Stimulated activated effector memory CD8-positive, alpha-beta T cell treated with anti-CD3 and anti-CD28 coated beads, Interleukin-12 subunit alpha, Interleukin-12 subunit beta, amount 100 ng/mL, for 72 hours (primary cell): ENCODE measurements around the gene FIGNL1.
A peak's percentile ranks its signal among the peaks of the same experiment; 100 is the strongest.

Experiments used
- ATAC-seq: fragments of 150-1000 bp; cut with Tn5 transposase; 2 replicates; pipeline ENCODE4 v1.10.0; 2021
- DNase-seq, 2 donors: peaks; one replicate each; pipeline ENCODE4 v3.0.0; 2021 to 2022; ENCODE audit warnings: low spot score in 2 of 2
- H3K27ac Mint-ChIP-seq: one replicate; pipeline ENCODE4 v1.8.0; 2022; ENCODE audit warnings: mild to moderate bottlenecking, mixed read lengths
- H3K36me3 Mint-ChIP-seq: one replicate; pipeline ENCODE4 v1.8.0; 2022; ENCODE audit warnings: mild to moderate bottlenecking, mixed read lengths
- H3K4me1 Mint-ChIP-seq: one replicate; pipeline ENCODE4 v1.8.0; 2022; ENCODE audit warnings: mixed read lengths
- H3K4me3 Mint-ChIP-seq: one replicate; pipeline ENCODE4 v1.8.0; 2022; ENCODE audit warnings: mild to moderate bottlenecking, mixed read lengths
- H3K9me3 Mint-ChIP-seq: one replicate; pipeline ENCODE4 v1.8.0; 2022; ENCODE audit warnings: mixed read lengths

Gene FIGNL1

GRCh38 chr7:50477640-50478039, 27.5 kb upstream of the FIGNL1 start:
- Mint-ChIP-seq H3K27ac (no peak overlapping the region), H3K4me1 (peaks cover 5% of the 10 kb centered on the region), H3K9me3 (no peaks in the 10 kb centered on the region), H3K36me3 (no peaks in the 10 kb centered on the region), H3K4me3 (no peak overlapping the region)
- DNase-seq (no peak), ATAC-seq (no peak)

- ATAC-seq (no peak), DNase-seq (peak in 1 of 2 donors; percentile 26)
- Mint-ChIP-seq H3K4me1 (peaks cover 5% of the 10 kb centered on the region), H3K36me3 (no peaks in the 10 kb centered on the region), H3K27ac (no peak overlapping the region), H3K4me3 (no peak overlapping the region), H3K9me3 (no peaks in the 10 kb centered on the region)
Measured at GRCh38 chr7:50476953-50477625, 26.9 kb upstream of the FIGNL1 start.

- no peaks in the 10 kb centered on the region for H3K36me3 Mint-ChIP-seq
- H3K9me3 Mint-ChIP-seq: no peaks in the 10 kb centered on the region
- H3K4me3 Mint-ChIP-seq: no peak overlapping the region
- H3K27ac Mint-ChIP-seq: no peak overlapping the region
- peak in 1 of 2 donors; percentile 46 for DNase-seq
- peak; percentile 61 for ATAC-seq
- peaks cover 5% of the 10 kb centered on the region for H3K4me1 Mint-ChIP-seq
Measured at GRCh38 chr7:50475340-50475739, 25.2 kb upstream of the FIGNL1 start.

GRCh38 chr7:50474382-50475160, 24.4 kb upstream of the FIGNL1 start:
- ATAC-seq: no peak
- Mint-ChIP-seq H3K36me3 (no peaks in the 10 kb centered on the region), H3K27ac (peak overlapping the region; percentile 32)

DNA sequence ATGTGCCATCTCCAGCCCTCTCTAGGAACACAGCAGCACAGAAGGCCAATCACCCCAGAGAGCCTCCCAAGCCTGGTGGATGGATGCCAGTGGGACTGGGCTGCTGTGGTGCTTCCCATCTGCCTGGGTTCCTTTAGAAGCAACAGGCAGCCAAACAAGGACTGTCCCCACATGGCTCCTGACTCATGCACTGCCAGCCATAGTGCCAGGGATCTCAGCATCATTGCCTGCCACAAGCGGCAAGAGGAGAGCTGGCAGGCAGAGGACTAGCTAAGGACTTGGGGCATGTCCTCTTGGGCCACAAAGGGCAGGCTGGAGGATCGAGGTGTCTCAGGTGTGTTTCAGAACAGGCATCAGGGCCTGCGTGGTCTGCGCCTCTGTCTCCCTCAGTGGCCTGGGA, 23.4 kb upstream of the FIGNL1 start:
- no peak for ATAC-seq
- no peaks in the 10 kb centered on the region for H3K36me3 Mint-ChIP-seq
- no peaks in the 10 kb centered on the region for H3K9me3 Mint-ChIP-seq
- H3K4me1 Mint-ChIP-seq: peaks cover 5% of the 10 kb centered on the region
- H3K27ac Mint-ChIP-seq: peak overlapping the region; percentile 32
- DNase-seq: peak in 1 of 2 donors; percentile 43
- no peak overlapping the region for H3K4me3 Mint-ChIP-seq

More at GRCh38 chr7:50474382-50475160, 24.4 kb upstream of the FIGNL1 start:
- DNase-seq: peak in 1 of 2 donors; percentile 33
- H3K4me3 Mint-ChIP-seq: no peak overlapping the region
- H3K4me1 Mint-ChIP-seq: peaks cover 5% of the 10 kb centered on the region
- H3K9me3 Mint-ChIP-seq: no peaks in the 10 kb centered on the region

DNA sequence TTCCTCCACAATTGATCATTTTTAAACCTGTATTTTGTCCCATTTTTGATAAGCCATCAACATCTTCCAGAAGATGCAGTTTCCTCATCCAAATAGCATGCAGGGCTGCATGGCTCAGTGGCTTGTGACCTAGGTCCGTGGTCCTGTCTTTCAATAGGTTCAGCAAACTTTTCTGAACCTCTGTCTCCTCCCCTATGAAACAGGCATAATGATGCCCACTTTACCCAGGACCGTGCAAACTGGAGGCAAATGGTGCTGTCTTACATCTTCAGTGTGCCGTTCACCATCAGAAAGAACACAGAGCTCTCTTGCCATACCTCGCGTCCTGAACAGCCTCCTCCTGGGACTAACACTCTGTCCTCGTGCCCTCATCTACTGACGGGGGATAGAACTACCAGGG, 22.3 kb upstream of the FIGNL1 start:
- H3K9me3 Mint-ChIP-seq: no peaks in the 10 kb centered on the region
- H3K27ac Mint-ChIP-seq: no peak overlapping the region
- ATAC-seq (no peak), DNase-seq (peak in 1 of 2 donors; percentile 40)
- no peak overlapping the region for H3K4me3 Mint-ChIP-seq
- peaks cover 15% of the 10 kb centered on the region for H3K4me1 Mint-ChIP-seq
- H3K36me3 Mint-ChIP-seq: no peaks in the 10 kb centered on the region

DNA sequence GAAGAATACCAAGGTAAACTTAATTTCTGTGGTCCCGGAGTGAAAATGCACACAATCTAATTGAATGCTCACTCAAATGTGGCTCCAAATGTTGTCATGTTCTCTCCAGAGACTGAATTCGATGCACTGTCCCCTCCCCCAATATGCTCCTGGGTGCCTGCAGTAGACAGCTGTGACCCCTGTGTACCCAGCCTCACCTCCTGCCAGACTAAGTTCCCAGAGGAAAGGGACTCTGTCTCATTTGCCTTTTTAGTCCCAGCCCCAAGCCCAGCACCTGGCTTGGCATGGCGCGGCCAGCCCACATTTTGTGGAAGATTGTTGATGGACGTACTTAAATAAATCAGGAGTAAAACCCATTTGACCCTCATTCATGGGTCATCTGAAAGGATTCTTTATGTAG, 21.8 kb upstream of the FIGNL1 start:
- Mint-ChIP-seq H3K4me3 (no peak overlapping the region), H3K9me3 (no peaks in the 10 kb centered on the region), H3K27ac (no peak overlapping the region), H3K4me1 (peaks cover 17% of the 10 kb centered on the region), H3K36me3 (no peaks in the 10 kb centered on the region)
- ATAC-seq (no peak), DNase-seq (peak in 1 of 2 donors; percentile 36)

DNA sequence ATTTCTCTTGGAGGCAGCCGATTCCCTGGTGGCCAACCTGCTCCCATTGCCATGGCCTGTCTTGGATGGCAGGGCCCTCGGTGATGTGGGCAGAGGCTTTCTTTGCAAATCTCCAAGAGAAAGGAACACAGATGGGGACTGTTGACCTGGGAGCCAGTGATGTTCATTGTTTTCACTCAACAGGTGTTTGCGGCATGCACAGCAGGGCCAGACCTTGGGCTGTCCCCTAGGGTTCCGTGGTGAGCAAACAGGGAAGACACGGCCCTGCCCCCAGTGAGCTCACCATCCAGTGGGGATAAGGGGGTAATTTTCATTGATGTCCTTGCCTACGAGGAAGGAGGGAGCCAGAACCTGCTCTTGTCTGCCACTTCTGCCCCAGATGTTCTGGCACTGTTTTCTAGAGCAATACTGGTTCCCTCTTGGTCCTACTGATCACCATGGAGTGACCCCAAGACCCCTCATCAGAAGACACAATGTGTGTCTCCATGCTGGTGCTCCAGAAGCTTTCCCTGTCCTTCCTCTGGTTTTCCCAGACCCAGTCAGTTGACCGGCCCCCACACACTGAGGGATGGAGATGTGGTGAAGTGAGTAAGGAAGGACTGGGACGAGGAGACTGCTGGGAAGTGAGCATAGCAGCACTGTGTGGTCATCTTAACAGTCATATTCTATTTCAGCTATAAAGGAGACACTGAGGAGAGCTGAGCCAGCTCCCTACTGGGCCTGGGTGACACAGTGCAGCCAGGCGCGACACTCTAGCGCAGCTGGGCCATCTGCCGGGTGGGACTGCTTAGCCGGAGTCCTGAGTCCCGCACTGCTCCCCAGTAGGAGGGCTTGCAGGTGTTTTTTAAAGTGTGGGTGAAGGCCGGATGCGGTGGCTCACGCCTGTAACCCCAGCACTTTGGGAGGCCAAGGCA, 20.4 kb upstream of the FIGNL1 start:
- Mint-ChIP-seq H3K4me1 (peaks cover 17% of the 10 kb centered on the region), H3K36me3 (no peaks in the 10 kb centered on the region), H3K27ac (no peak overlapping the region), H3K9me3 (no peaks in the 10 kb centered on the region), H3K4me3 (no peak overlapping the region)
- peak in 1 of 2 donors; percentile 42 for DNase-seq
- ATAC-seq: no peak

DNA sequence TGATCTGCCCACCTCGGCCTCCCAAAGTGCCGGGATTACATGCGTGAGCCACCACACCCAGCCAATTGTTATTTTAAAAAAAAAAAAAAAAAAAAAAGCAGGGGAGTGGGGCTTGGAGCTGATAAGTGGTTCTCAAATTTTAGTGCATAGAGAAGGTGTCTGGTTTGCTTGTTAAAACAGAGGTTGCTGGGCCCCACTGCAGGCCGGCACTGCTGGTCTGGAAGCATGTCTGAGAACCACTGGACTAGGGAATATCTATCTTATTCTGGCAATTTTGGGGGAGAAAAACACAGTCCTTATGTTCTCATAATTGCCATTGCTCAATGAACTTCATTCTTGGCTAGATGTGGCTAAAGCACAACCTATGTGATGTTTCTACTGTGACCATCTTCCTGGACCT, 19.0 kb upstream of the FIGNL1 start:
- DNase-seq (peak in 1 of 2 donors; percentile 23), ATAC-seq (no peak)
- Mint-ChIP-seq H3K36me3 (no peaks in the 10 kb centered on the region), H3K4me3 (no peak overlapping the region), H3K4me1 (peaks cover 15% of the 10 kb centered on the region), H3K27ac (no peak overlapping the region), H3K9me3 (no peaks in the 10 kb centered on the region)

- no peaks in the 10 kb centered on the region for H3K36me3 Mint-ChIP-seq
- peak overlapping the region; percentile 49 for H3K4me3 Mint-ChIP-seq
- no peaks in the 10 kb centered on the region for H3K9me3 Mint-ChIP-seq
- ATAC-seq: peak; percentile 88
- peaks cover 12% of the 10 kb centered on the region for H3K4me1 Mint-ChIP-seq
- peak; percentile 74 to 89 for DNase-seq
- H3K27ac Mint-ChIP-seq: peak overlapping the region; percentile 35
Measured at GRCh38 chr7:50467817-50468610, 17.9 kb upstream of the FIGNL1 start.

DNA sequence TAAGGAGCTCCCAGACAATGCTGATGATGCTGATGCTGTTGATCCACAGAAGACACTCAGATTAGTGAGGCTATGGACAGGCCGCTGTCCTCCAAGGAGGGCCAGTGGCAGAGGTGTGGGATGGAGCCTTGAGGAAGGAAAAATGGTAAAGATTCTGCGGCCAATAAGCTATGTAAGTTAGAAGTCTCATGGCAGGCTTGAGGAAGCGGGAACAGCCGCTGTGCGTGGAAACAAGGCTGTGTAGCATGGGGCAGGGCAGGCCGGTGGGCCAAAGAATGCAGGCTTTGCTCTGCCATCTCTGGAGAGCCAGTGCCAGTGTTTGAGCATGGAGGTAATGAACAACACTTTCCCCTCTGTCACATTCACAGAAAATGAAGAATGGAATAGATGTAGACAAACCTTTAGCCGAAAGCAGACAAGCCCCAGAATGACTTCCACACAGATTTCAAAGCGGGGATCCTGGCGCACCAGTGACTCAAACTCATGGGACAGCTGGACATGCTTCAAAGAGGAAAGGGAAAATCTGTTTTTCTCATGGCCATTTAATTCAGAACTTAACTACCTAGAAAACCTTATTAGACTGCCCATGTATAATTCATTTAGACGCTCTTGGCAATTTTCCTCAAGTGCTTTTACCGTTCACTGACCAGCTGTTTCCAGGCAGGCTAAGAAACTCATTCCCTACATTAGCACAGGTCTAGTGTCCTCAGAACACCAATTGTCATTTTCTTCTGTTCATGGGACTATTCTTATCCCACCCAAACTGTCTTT, 16.9 kb upstream of the FIGNL1 start:
- Mint-ChIP-seq H3K27ac (no peak overlapping the region), H3K4me3 (peak overlapping the region; percentile 49), H3K36me3 (no peaks in the 10 kb centered on the region), H3K4me1 (peaks cover 12% of the 10 kb centered on the region), H3K9me3 (no peaks in the 10 kb centered on the region)
- no peak for ATAC-seq
- no peak for DNase-seq

DNA sequence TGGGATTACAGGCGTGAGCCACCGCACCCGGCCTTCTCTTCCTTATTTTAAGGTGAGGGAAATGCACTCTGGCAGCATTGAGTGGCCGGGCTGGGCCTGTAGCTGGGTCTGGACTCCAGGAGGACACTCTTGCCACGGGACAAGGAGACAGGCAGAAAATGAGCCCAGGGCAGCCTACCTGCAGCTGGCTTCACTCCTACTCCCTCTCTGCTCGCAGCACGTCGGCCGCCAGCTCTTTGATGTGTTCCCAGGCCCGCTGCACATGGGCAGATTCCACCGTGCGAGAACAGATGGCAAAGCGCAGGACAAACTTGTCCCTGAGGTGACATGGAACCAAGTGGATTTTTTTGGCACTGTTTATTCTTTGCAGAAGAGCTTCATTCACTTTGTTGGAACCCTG, 12.9 kb upstream of the FIGNL1 start:
- no peak overlapping the region for H3K4me3 Mint-ChIP-seq
- H3K9me3 Mint-ChIP-seq: no peaks in the 10 kb centered on the region
- no peak overlapping the region for H3K27ac Mint-ChIP-seq
- no peaks in the 10 kb centered on the region for H3K36me3 Mint-ChIP-seq
- H3K4me1 Mint-ChIP-seq: peaks cover 9% of the 10 kb centered on the region
- no peak for ATAC-seq
- DNase-seq: peak in 1 of 2 donors; percentile 23

GRCh38 chr7:50462361-50462760, 12.2 kb upstream of the FIGNL1 start:
- Mint-ChIP-seq H3K36me3 (no peaks in the 10 kb centered on the region), H3K27ac (no peak overlapping the region), H3K4me3 (no peak overlapping the region), H3K4me1 (peaks cover 2% of the 10 kb centered on the region), H3K9me3 (no peaks in the 10 kb centered on the region)
- no peak for ATAC-seq
- DNase-seq: no peak

- Mint-ChIP-seq H3K27ac (no peak overlapping the region), H3K4me3 (no peak overlapping the region), H3K4me1 (no peaks in the 10 kb centered on the region), H3K9me3 (no peaks in the 10 kb centered on the region), H3K36me3 (no peaks in the 10 kb centered on the region)
- ATAC-seq (no peak), DNase-seq (peak in 1 of 2 donors; percentile 32)
Measured at GRCh38 chr7:50461695-50462094, 11.5 kb upstream of the FIGNL1 start.
